ENCODE results near the gene IFNGR2.
"Not testable (repeated sequence)": the region's sequence is repeated elsewhere in the genome, so short reads cannot be mapped to it uniquely, and the experiment has no call there.

IFNGR2 gene

DNA sequence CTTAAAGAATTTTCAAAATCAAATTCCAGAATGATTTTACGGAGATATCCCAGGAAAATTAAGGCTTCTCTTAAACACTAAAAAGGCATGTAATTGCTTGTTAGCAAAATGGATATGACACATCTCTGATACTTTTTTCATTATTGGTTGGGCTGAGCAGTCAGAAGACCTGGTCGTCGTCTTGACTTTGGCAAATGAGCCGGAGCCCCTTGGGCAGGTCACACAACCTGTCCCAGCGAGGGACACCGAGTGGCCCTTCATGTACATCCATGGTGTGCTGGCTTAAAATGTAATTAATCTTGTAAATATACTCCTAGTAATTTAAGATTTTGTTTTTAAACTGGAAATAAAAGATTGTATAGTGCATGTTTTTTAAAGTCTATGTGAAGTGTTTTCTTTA lies 33.9 kb downstream of the IFNGR2 start:
- TF ChIP-seq ZNF70 (CRISPR knock-in tag; IDR thresholded peaks at IDR 0.05) (no peak), BACH2 (CRISPR knock-in tag; IDR thresholded peaks at IDR 0.05; ENCODE audit: borderline replicate concordance) (no peak), ZFP30 (CRISPR knock-in tag; IDR thresholded peaks at IDR 0.05) (no peak), GLIS3 (CRISPR knock-in tag; IDR thresholded peaks at IDR 0.05) (no peak), ZFP3 (CRISPR knock-in tag; IDR thresholded peaks at IDR 0.05) (no peak), ESRRG (CRISPR knock-in tag; IDR thresholded peaks at IDR 0.05) (no peak), ZNF565 (CRISPR knock-in tag; conservative IDR thresholded peaks at IDR 0.05; ENCODE audit: low read depth) (no peak), OSR1 (CRISPR knock-in tag; IDR thresholded peaks at IDR 0.05) (no peak), ZC3H10 (CRISPR knock-in tag; IDR thresholded peaks at IDR 0.05) (no peak), ZNF8 (CRISPR knock-in tag; IDR thresholded peaks at IDR 0.05) (no peak)
- TF ChIP-seq, protein P1, sequence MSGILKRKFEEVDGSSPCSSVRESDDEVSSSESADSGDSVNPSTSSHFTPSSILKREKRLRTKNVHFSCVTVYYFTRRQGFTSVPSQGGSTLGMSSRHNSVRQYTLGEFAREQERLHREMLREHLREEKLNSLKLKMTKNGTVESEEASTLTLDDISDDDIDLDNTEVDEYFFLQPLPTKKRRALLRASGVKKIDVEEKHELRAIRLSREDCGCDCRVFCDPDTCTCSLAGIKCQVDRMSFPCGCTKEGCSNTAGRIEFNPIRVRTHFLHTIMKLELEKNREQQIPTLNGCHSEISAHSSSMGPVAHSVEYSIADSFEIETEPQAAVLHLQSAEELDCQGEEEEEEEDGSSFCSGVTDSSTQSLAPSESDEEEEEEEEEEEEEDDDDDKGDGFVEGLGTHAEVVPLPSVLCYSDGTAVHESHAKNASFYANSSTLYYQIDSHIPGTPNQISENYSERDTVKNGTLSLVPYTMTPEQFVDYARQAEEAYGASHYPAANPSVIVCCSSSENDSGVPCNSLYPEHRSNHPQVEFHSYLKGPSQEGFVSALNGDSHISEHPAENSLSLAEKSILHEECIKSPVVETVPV (CRISPR knock-in tag; IDR thresholded peaks at IDR 0.05) = no peak

DNA sequence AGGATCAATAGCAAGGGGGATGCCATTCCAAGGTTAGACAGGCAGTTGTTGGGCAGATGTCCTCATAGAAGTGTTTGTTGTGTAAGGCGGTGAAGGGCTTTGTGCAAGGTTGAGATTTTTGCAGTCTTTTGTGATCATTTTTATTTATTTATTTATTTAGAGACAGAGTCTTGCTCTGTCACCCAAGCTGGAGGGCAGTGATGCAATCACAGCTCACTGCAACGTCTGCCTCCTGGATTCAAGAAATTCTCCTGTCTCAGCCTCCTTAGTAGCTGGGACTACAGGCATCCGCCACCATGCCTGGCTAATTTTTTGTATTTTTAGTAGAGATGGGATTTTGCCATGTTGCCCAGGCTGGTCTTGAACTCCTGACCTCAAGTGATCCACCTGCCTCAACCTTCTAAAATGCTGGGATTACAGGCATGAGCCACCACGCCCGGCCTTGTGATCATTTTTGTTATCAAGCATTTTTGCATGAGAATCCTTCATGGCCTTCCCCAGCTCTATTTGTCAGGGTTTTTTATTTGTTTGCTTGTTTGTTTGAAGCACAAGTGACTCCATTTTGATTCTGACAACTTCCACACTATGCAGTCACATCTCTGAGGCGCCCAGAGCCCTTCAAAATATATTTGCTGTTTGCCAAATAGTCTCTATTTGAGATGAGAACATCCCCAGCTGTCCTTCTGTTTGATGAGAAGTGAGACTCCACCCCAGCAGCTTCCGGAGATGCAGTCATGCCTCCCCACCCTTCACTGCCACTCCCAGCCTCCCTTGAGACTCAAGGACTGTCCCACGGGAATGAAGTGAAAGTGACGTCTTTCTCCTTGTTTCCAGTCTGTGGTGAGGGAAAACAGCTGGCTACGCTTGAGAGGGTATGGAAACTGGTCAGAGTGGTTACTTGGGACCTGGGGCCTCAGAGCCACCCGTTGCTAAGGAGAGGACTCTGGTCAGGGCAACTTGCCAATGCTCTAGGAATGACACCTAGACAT lies 38.6 kb downstream of the IFNGR2 start:
- no peak for TF ChIP-seq TOX (CRISPR knock-in tag; IDR thresholded peaks at IDR 0.05; ENCODE audit: borderline replicate concordance)
- TF ChIP-seq, protein P2, sequence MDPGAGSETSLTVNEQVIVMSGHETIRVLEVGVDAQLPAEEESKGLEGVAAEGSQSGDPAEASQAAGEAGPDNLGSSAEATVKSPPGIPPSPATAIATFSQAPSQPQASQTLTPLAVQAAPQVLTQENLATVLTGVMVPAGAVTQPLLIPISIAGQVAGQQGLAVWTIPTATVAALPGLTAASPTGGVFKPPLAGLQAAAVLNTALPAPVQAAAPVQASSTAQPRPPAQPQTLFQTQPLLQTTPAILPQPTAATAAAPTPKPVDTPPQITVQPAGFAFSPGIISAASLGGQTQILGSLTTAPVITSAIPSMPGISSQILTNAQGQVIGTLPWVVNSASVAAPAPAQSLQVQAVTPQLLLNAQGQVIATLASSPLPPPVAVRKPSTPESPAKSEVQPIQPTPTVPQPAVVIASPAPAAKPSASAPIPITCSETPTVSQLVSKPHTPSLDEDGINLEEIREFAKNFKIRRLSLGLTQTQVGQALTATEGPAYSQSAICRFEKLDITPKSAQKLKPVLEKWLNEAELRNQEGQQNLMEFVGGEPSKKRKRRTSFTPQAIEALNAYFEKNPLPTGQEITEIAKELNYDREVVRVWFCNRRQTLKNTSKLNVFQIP (CRISPR knock-in tag; IDR thresholded peaks at IDR 0.05; ENCODE audit: borderline replicate concordance, low read depth) = no peak
- no peak for TF ChIP-seq BACH2 (CRISPR knock-in tag; IDR thresholded peaks at IDR 0.05; ENCODE audit: borderline replicate concordance)
- TF ChIP-seq, protein P3, sequence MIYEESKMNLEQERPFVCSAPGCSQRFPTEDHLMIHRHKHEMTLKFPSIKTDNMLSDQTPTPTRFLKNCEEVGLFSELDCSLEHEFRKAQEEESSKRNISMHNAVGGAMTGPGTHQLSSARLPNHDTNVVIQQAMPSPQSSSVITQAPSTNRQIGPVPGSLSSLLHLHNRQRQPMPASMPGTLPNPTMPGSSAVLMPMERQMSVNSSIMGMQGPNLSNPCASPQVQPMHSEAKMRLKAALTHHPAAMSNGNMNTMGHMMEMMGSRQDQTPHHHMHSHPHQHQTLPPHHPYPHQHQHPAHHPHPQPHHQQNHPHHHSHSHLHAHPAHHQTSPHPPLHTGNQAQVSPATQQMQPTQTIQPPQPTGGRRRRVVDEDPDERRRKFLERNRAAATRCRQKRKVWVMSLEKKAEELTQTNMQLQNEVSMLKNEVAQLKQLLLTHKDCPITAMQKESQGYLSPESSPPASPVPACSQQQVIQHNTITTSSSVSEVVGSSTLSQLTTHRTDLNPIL (CRISPR knock-in tag; IDR thresholded peaks at IDR 0.05; ENCODE audit: low read depth) = no peak
- TF ChIP-seq ESRRG (CRISPR knock-in tag; IDR thresholded peaks at IDR 0.05) = no peak
- TF ChIP-seq ZNF565 (CRISPR knock-in tag; conservative IDR thresholded peaks at IDR 0.05; ENCODE audit: low read depth) = no peak
- no peak for TF ChIP-seq OSR1 (CRISPR knock-in tag; IDR thresholded peaks at IDR 0.05)
- TF ChIP-seq ZC3H10 (CRISPR knock-in tag; IDR thresholded peaks at IDR 0.05) = no peak
- no peak for TF ChIP-seq RARB (CRISPR knock-in tag; IDR thresholded peaks at IDR 0.05)
- no peak for TF ChIP-seq ZFP30 (CRISPR knock-in tag; IDR thresholded peaks at IDR 0.05)
- no peak for TF ChIP-seq ZNF8 (CRISPR knock-in tag; IDR thresholded peaks at IDR 0.05)
- TF ChIP-seq ZFP3 (CRISPR knock-in tag; IDR thresholded peaks at IDR 0.05) = no peak
- TF ChIP-seq TCF4 (CRISPR knock-in tag; IDR thresholded peaks at IDR 0.05; ENCODE audit: borderline replicate concordance) = no peak
- TF ChIP-seq ZNF70 (CRISPR knock-in tag; IDR thresholded peaks at IDR 0.05) = no peak
- TF ChIP-seq PPARA (CRISPR knock-in tag; IDR thresholded peaks at IDR 0.05; ENCODE audit: borderline replicate concordance) = no peak
- no peak for TF ChIP-seq CSDC2 (CRISPR knock-in tag; IDR thresholded peaks at IDR 0.05)
- no peak for TF ChIP-seq ARNTL (CRISPR knock-in tag; IDR thresholded peaks at IDR 0.05; ENCODE audit: borderline replicate concordance, low read depth)
- no peak for TF ChIP-seq ISL1 (CRISPR knock-in tag; IDR thresholded peaks at IDR 0.05)
- no peak; the same call in 2 of the 3 replicates for ATAC-seq

More for the DNA sequence above, 33.9 kb downstream of the IFNGR2 start:
- no peak for ATAC-seq

DNA sequence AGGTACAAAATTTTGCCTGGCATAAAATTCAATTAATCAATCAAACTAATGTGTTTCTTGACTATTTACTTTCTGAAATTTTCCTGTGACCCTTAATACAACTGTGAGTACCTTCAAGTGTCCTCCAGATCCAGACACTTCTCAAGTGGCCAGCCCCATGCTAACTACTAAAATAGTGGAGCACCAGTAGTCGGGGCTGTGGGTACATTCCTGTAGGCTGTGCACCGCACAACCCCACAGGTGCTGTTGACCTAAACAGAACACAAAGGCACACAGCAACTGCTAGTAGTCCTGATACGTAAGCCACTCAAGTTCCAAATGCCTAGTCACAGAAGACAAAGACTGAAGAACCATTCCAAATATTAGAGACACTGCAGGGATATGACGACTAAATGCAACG lies 40.0 kb downstream of the IFNGR2 start:
- no peak for TF ChIP-seq ZC3H10 (CRISPR knock-in tag; IDR thresholded peaks at IDR 0.05)
- no peak for ATAC-seq

DNA sequence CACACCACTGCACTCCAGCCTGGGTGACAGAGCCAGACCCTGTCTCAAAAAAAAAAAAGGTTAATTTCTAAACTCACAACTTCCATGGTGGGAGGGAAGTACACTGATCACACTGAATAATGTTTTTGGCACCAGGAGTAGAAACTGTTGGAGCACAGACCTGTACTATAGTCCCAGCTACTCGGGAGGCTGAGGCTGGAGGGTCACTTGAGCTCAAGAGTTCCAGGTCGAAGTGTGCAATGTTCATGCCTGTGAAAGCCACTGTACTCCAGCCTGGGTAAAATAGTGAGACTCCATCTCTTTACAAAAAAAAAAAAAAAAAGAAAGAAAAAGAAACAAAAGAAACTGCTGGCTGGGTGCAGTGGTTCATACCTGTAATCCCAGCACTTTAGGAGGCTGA lies 41.3 kb downstream of the IFNGR2 start:
- TF ChIP-seq, protein P4, sequence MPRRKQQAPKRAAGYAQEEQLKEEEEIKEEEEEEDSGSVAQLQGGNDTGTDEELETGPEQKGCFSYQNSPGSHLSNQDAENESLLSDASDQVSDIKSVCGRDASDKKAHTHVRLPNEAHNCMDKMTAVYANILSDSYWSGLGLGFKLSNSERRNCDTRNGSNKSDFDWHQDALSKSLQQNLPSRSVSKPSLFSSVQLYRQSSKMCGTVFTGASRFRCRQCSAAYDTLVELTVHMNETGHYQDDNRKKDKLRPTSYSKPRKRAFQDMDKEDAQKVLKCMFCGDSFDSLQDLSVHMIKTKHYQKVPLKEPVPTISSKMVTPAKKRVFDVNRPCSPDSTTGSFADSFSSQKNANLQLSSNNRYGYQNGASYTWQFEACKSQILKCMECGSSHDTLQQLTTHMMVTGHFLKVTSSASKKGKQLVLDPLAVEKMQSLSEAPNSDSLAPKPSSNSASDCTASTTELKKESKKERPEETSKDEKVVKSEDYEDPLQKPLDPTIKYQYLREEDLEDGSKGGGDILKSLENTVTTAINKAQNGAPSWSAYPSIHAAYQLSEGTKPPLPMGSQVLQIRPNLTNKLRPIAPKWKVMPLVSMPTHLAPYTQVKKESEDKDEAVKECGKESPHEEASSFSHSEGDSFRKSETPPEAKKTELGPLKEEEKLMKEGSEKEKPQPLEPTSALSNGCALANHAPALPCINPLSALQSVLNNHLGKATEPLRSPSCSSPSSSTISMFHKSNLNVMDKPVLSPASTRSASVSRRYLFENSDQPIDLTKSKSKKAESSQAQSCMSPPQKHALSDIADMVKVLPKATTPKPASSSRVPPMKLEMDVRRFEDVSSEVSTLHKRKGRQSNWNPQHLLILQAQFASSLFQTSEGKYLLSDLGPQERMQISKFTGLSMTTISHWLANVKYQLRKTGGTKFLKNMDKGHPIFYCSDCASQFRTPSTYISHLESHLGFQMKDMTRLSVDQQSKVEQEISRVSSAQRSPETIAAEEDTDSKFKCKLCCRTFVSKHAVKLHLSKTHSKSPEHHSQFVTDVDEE (CRISPR knock-in tag; IDR thresholded peaks at IDR 0.05) = no peak
- TF ChIP-seq TOX (CRISPR knock-in tag; IDR thresholded peaks at IDR 0.05; ENCODE audit: borderline replicate concordance) = no peak
- TF ChIP-seq CSDC2 (CRISPR knock-in tag; IDR thresholded peaks at IDR 0.05) = no peak
- TF ChIP-seq, protein P1 (CRISPR knock-in tag; IDR thresholded peaks at IDR 0.05) = no peak
- TF ChIP-seq ARNTL (CRISPR knock-in tag; IDR thresholded peaks at IDR 0.05; ENCODE audit: borderline replicate concordance, low read depth) = no peak
- TF ChIP-seq ZNF8 (CRISPR knock-in tag; IDR thresholded peaks at IDR 0.05) = no peak
- no peak for TF ChIP-seq SNAI2 (CRISPR knock-in tag; IDR thresholded peaks at IDR 0.05)
- no peak for TF ChIP-seq ESRRG (CRISPR knock-in tag; IDR thresholded peaks at IDR 0.05)

DNA sequence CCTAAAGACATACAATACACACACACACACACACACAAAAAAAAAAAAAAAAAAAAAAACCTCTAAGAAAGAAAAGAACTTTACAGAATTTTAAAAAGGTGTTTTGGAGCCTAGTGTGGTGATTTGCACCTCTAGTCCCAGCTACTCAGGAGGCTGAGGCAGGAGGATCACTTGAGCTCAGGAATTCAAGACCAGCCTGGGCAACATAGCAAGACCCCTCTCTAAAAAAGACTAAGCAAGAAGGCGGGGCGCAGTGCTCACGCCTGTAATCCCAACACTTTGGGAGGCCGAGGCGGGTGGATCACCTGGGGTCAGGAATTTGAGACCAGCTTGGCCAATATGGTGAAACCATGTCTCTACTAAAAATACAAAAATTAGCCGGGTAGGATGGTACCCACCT lies 43.4 kb downstream of the IFNGR2 start:
- not testable (repeated sequence) for ATAC-seq

More for the DNA sequence above, 41.3 kb downstream of the IFNGR2 start:
- ATAC-seq = no peak
